ENCODE measurements around the gene SLC16A6. TPM values are rescaled to one million over a fixed set of nuclear protein-coding genes. Genes with fewer than 3 reads are reported as not detected.
"Not testable (repeated sequence)": the region's sequence is repeated elsewhere in the genome, so short reads cannot be mapped to it uniquely, and the experiment has no call there.

SLC16A6 gene
- total RNA-seq, 1 experiment from 2014 or later, result 4.8 TPM

- DNase-seq (ENCODE audit: low read depth, low spot score); H3K4me2 ChIP-seq (ENCODE audit: low read length); H3K79me2 ChIP-seq (ENCODE audit: insufficient read depth, low read length); POLR2A ChIA-PET; H3K9me3 ChIP-seq (ENCODE audit: control insufficient read depth in 1 of 2, insufficient read depth in 1 of 2, low read depth in 1 of 2, low read length in 2 of 2); H3K36me3 ChIP-seq (ENCODE audit: control insufficient read depth in 1 of 2, insufficient read depth in 2 of 2, low read length in 2 of 2); ATAC-seq; H3K9me2 ChIP-seq (ENCODE audit: insufficient read depth); BruUV-seq (replicated peaks); intact Hi-C loops (cut with micrococcal nuclease); H3K9ac ChIP-seq (ENCODE audit: low read length); H4K20me1 ChIP-seq (ENCODE audit: insufficient read depth); H3K27ac ChIP-seq (ENCODE audit: low read depth, low read length); H3K4me3 ChIP-seq (replicated peaks in 1 of 2; ENCODE audit: low read depth in 1 of 2, low read length in 2 of 2); H3K4me1 ChIP-seq (ENCODE audit: control insufficient read depth in 1 of 2, insufficient read depth in 2 of 2, low read length in 2 of 2); CTCF ChIA-PET; H2AFZ ChIP-seq (ENCODE audit: low read depth, low read length, poor library complexity, severe bottlenecking); RAD21 ChIA-PET (ENCODE audit: low non-redundant PET in 1 of 2, low total read pairs in 2 of 2, uncharacterized antibody in 2 of 2, unreplicated experiment in 2 of 2); H3K27me3 ChIP-seq (ENCODE audit: insufficient read depth, low read length): not testable (repeated sequence)
Measured at GRCh38 chr17:68281965-68282364, 9.0 kb downstream of the SLC16A6 start.

GRCh38 chr17:68277807-68278206, 13.1 kb downstream of the SLC16A6 start:
- CTCF ChIA-PET, result no interaction called here
- no peak overlapping the region for H3K4me3 ChIP-seq (replicated peaks in 1 of 2; ENCODE audit: low read depth in 1 of 2, low read length in 2 of 2)
- ATAC-seq (no peak), DNase-seq (ENCODE audit: low read depth, low spot score) (no peak)
- H3K27ac ChIP-seq (ENCODE audit: low read depth, low read length), result no peak overlapping the region
- TF ChIP-seq CBX3 (IDR thresholded peaks at IDR 0.05; ENCODE audit: low read depth), result no peak
- TF ChIP-seq SP1 (IDR thresholded peaks at IDR 0.05; ENCODE audit: low read depth), result no peak
- no peak overlapping the region for H2AFZ ChIP-seq (ENCODE audit: low read depth, low read length, poor library complexity, severe bottlenecking)
- POLR2A ChIA-PET, result no interaction called here
- H3K27me3 ChIP-seq (ENCODE audit: insufficient read depth, low read length), result no peaks in the 10 kb centered on the region
- H3K9ac ChIP-seq (ENCODE audit: low read length), result no peak overlapping the region
- H3K9me2 ChIP-seq (ENCODE audit: insufficient read depth), result no peaks in the 10 kb centered on the region
- no peaks in the 10 kb centered on the region for H3K36me3 ChIP-seq (ENCODE audit: control insufficient read depth in 1 of 2, insufficient read depth in 2 of 2, low read length in 2 of 2)
- H3K4me2 ChIP-seq (ENCODE audit: low read length), result no peak overlapping the region
- H4K20me1 ChIP-seq (ENCODE audit: insufficient read depth), result no peaks in the 10 kb centered on the region
- BruUV-seq (replicated peaks), result no TSS peak
- H3K9me3 ChIP-seq (ENCODE audit: control insufficient read depth in 1 of 2, insufficient read depth in 1 of 2, low read depth in 1 of 2, low read length in 2 of 2), result peaks cover 0 to 4% of the 10 kb centered on the region in 2 experiments; a peak in 1 of 4 replicates
- H3K4me1 ChIP-seq (ENCODE audit: control insufficient read depth in 1 of 2, insufficient read depth in 2 of 2, low read length in 2 of 2), result no peaks in the 10 kb centered on the region
- no peaks in the 10 kb centered on the region for H3K79me2 ChIP-seq (ENCODE audit: insufficient read depth, low read length)
- intact Hi-C loops (cut with micrococcal nuclease), result no loop called here
- RAD21 ChIA-PET (ENCODE audit: low non-redundant PET in 1 of 2, low total read pairs in 2 of 2, uncharacterized antibody in 2 of 2, unreplicated experiment in 2 of 2), result interaction anchor here in 1 of 2 experiments (0.6 kb wide), 1 partner anchor 12 kb away, joined by 3 read pairs; no protein-coding TSS in a partner anchor

GRCh38 chr17:68276339-68276738, 14.6 kb downstream of the SLC16A6 start:
- H3K4me1 ChIP-seq (ENCODE audit: control insufficient read depth in 1 of 2, insufficient read depth in 2 of 2, low read length in 2 of 2); H3K9ac ChIP-seq (ENCODE audit: low read length); DNase-seq (ENCODE audit: low read depth, low spot score); H2AFZ ChIP-seq (ENCODE audit: low read depth, low read length, poor library complexity, severe bottlenecking); H3K27me3 ChIP-seq (ENCODE audit: insufficient read depth, low read length); intact Hi-C loops (cut with micrococcal nuclease); H3K9me3 ChIP-seq (ENCODE audit: control insufficient read depth in 1 of 2, insufficient read depth in 1 of 2, low read depth in 1 of 2, low read length in 2 of 2); H3K4me3 ChIP-seq (replicated peaks in 1 of 2; ENCODE audit: low read depth in 1 of 2, low read length in 2 of 2); ATAC-seq; H3K27ac ChIP-seq (ENCODE audit: low read depth, low read length); CTCF ChIA-PET; H3K9me2 ChIP-seq (ENCODE audit: insufficient read depth); RAD21 ChIA-PET (ENCODE audit: low non-redundant PET in 1 of 2, low total read pairs in 2 of 2, uncharacterized antibody in 2 of 2, unreplicated experiment in 2 of 2); H3K79me2 ChIP-seq (ENCODE audit: insufficient read depth, low read length); H3K4me2 ChIP-seq (ENCODE audit: low read length); H4K20me1 ChIP-seq (ENCODE audit: insufficient read depth); BruUV-seq (replicated peaks); H3K36me3 ChIP-seq (ENCODE audit: control insufficient read depth in 1 of 2, insufficient read depth in 2 of 2, low read length in 2 of 2); POLR2A ChIA-PET: not testable (repeated sequence)
